ENCODE data around the gene SH3PXD2A. TPM values are rescaled to one million over a fixed set of nuclear protein-coding genes. Genes with fewer than 3 reads are reported as not detected.
"Not testable (repeated sequence)": the region's sequence is repeated elsewhere in the genome, so short reads cannot be mapped to it uniquely, and the experiment has no call there.

Gene SH3PXD2A
- polyA plus RNA-seq, 1 experiment, result 50.2 TPM

DNA sequence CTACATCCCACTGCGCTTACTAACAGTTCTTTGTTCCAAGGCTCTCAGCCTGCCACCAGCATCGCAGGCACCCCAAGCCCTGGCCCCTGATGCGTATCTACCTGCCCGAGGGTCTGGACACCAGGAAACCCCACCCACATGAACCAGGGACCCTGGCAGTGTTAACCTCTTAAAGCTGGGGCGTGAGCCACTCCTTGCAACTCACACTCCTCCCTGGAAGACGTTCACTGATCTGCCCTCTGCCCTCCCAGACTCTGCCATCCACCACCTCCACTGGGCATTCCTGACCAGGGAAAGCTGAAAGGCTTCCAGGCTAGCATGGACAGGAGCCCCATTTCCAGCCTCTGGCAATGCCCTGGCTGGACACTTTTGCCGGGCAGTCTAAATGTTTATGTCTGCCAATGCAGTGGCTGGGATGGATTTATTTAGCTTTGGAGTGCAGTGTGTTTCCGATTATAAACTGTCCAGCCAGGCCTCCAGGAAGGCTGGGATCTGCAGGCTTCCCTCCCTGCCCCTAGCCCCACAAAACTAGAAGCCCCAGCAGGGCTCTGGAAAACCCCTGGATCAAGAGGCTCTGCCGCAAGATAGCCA is 244.4 kb downstream of the SH3PXD2A start:
- H3K36me3 ChIP-seq (ENCODE audit: control insufficient read depth, insufficient read depth, low read length), result peaks cover 37% of the 10 kb centered on the region
- no peak overlapping the region for H3K4me3 ChIP-seq (ENCODE audit: low read depth, low read length)
- DNase-seq (ENCODE audit: low read depth), result no peak
- TF ChIP-seq, protein P1, sequence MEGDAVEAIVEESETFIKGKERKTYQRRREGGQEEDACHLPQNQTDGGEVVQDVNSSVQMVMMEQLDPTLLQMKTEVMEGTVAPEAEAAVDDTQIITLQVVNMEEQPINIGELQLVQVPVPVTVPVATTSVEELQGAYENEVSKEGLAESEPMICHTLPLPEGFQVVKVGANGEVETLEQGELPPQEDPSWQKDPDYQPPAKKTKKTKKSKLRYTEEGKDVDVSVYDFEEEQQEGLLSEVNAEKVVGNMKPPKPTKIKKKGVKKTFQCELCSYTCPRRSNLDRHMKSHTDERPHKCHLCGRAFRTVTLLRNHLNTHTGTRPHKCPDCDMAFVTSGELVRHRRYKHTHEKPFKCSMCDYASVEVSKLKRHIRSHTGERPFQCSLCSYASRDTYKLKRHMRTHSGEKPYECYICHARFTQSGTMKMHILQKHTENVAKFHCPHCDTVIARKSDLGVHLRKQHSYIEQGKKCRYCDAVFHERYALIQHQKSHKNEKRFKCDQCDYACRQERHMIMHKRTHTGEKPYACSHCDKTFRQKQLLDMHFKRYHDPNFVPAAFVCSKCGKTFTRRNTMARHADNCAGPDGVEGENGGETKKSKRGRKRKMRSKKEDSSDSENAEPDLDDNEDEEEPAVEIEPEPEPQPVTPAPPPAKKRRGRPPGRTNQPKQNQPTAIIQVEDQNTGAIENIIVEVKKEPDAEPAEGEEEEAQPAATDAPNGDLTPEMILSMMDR (IDR thresholded peaks at IDR 0.05; ENCODE audit: insufficient read depth, low read depth, low read length), result no peak
- no peaks in the 10 kb centered on the region for H3K27me3 ChIP-seq (ENCODE audit: control insufficient read depth, insufficient read depth, low read length)
- POLR2A ChIA-PET, result no interaction called here
- CTCF ChIA-PET, result interaction anchor here (0.6 to 3.4 kb wide), 6 partner anchors 32 to 962 kb away, joined by 3 to 24 read pairs (median 4); no protein-coding TSS in a partner anchor

DNA sequence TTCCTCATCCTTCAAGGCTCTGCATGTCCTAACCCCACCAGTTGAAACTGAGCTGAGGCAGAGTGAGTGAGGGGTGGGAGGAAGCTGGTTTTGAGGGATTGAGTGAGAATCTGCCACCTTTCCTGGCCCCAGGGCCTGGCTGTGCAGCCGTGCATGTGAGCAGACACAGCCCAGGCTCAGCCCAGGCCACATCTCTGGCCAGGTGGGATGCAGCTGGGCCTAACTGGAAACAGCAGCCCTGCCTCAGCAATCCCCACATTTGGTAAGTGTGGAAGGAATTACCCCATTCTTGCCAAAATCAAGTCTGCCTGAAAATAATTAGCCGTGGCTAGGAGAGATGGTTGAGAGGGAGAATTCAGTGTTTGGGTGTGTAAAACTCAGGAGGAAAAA is 245.3 kb downstream of the SH3PXD2A start:
- Histone ChIP-seq H3K4me3 (ENCODE audit: low read depth, low read length) (no peak overlapping the region), H3K27me3 (ENCODE audit: control insufficient read depth, insufficient read depth, low read length) (no peaks in the 10 kb centered on the region), H3K36me3 (ENCODE audit: control insufficient read depth, insufficient read depth, low read length) (peaks cover 40% of the 10 kb centered on the region)
- no peak for DNase-seq (ENCODE audit: low read depth)
- TF ChIP-seq, protein P1 (IDR thresholded peaks at IDR 0.05; ENCODE audit: insufficient read depth, low read depth, low read length), result no peak
- ChIA-PET POLR2A (no interaction called here), CTCF (interaction anchor here (0.9 to 1.9 kb wide), 8 partner anchors 11 to 80 kb away, joined by 3 to 14 read pairs (median 3); no protein-coding TSS in a partner anchor)

DNA sequence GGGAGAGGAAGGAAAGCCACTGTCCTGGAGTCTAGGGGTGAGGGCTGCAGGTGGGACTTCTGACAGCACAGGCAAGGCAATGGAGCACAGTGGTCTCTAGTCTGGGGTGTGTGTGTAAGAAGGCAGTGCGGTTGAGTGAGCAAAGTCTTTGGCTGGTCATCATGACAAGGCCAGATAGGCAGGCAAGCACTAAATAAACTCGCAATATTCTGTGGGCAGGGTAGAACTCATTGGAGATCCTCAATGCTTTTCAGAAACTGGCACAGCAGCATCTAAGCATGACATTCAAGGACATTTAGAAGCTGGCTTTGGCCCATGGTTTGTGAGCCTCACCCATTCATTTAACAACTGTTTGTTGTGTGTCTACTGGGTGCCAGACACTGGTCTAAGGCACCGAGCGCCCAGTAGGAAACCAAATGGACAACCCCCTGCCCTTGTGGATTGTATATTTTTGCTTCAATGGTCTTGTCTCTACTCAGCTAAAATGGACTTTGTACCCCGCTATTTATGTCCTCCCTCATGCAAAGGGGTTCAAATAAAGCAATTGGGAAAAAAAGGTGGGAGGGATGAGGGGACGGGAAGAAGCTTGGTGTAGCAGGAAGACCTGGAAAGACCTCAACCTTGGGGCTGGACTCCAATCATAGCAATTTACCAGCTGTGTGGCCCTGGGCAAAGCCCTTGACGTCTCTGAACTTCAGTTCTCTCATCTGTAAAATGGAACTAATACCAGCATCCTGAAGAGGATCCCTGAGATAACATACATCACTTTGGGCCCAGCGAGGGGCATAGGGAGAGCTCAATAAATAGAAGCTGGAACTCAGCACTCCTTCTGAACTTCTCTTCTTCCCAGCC is 245.9 kb downstream of the SH3PXD2A start:
- ChIA-PET POLR2A (no interaction called here), CTCF (interaction anchor here (0.9 to 1.9 kb wide), 8 partner anchors 11 to 80 kb away, joined by 3 to 14 read pairs (median 3); no protein-coding TSS in a partner anchor)
- Histone ChIP-seq H3K27me3 (ENCODE audit: control insufficient read depth, insufficient read depth, low read length) (no peaks in the 10 kb centered on the region), H3K36me3 (ENCODE audit: control insufficient read depth, insufficient read depth, low read length) (peaks cover 46% of the 10 kb centered on the region), H3K4me3 (ENCODE audit: low read depth, low read length) (no peak overlapping the region)
- no peak for DNase-seq (ENCODE audit: low read depth)
- TF ChIP-seq, protein P1 (IDR thresholded peaks at IDR 0.05; ENCODE audit: insufficient read depth, low read depth, low read length), result no peak

DNA sequence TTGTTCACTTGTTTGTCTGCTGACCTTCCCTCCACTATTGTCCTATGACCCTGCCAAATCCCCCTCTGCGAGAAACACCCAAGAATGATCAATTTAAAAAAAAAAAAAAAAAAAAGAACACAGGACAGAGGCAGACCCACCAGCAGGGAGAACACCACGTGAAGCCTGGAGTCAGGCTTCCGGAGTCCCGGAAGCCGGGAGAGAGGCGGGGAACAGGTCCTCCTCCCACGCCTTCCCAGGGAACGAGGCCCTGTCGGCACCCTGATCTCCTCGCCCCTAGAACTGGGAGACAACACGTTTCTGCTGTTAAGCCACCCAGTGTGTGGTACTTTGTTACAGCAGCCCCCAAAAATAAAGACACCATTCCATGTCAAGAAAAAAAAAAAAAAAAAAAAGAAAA is 247.3 kb downstream of the SH3PXD2A start:
- H3K27me3 ChIP-seq (ENCODE audit: control insufficient read depth, insufficient read depth, low read length); DNase-seq (ENCODE audit: low read depth); H3K4me3 ChIP-seq (ENCODE audit: low read depth, low read length); POLR2A ChIA-PET: not testable (repeated sequence)
- CTCF ChIA-PET, result interaction anchor here (1.9 kb wide), 1 partner anchor 9 kb away, joined by 14 read pairs; no protein-coding TSS in a partner anchor
- H3K36me3 ChIP-seq (ENCODE audit: control insufficient read depth, insufficient read depth, low read length), result peaks cover 51% of the 10 kb centered on the region

DNA sequence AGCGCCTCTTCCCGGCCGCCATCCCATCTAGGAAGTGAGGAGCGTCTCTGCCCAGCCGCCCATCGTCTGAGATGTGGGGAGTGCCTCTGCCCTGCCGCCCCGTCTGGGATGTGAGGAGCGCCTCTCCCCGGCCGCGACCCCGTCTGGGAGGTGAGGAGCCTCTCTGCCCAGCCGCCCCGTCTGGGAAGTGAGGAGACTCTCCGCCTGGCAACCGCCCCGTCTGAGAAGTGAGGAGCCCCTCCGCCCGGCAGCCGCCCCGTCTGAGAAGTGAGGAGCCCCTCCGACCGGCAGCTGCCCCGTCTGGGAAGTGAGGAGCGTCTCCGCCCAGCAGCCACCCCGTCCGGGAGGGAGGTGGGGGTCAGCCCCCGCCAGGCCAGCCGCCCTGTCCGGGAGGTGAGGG is 248.3 kb downstream of the SH3PXD2A start:
- DNase-seq (ENCODE audit: low read depth); H3K27me3 ChIP-seq (ENCODE audit: control insufficient read depth, insufficient read depth, low read length); H3K4me3 ChIP-seq (ENCODE audit: low read depth, low read length); CTCF ChIA-PET; POLR2A ChIA-PET: not testable (repeated sequence)
- H3K36me3 ChIP-seq (ENCODE audit: control insufficient read depth, insufficient read depth, low read length), result peaks cover 54% of the 10 kb centered on the region

DNA sequence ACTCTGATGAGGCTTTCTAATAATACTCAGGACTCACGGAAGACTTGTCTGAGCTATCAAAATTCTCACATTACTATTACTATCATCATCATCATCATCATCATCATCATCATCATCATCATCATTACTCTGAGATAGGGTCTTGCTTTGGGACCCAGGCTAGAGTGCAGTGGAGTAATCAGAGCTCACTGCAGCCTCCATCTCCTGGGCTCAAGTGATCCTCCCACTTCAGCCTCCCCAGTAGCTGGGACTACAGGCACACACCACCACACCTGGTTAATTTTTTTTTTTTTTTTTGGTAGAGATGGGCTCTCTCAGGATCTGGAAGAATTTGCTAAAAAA is 249.3 kb downstream of the SH3PXD2A start:
- H3K4me3 ChIP-seq (ENCODE audit: low read depth, low read length); DNase-seq (ENCODE audit: low read depth); H3K27me3 ChIP-seq (ENCODE audit: control insufficient read depth, insufficient read depth, low read length): not testable (repeated sequence)
- CTCF ChIA-PET, result interaction anchor here (0.6 to 2.9 kb wide), 17 partner anchors 10 to 267 kb away, joined by 3 to 53 read pairs (median 7); no protein-coding TSS in a partner anchor
- H3K36me3 ChIP-seq (ENCODE audit: control insufficient read depth, insufficient read depth, low read length), result peaks cover 56% of the 10 kb centered on the region
- POLR2A ChIA-PET, result interaction anchor here (0.6 kb wide), 1 partner anchor 46 kb away, joined by 4 read pairs; no protein-coding TSS in a partner anchor

Data from BJ (cell line).